Small intestine (tissue), 7 donors: ENCODE data around the gene HOMER2. TPM values are rescaled to one million over a fixed set of nuclear protein-coding genes. Genes with fewer than 3 reads are reported as not detected.
A peak's percentile ranks its signal among the peaks of the same experiment; 100 is the strongest.
"Not testable (repeated sequence)": the region's sequence is repeated elsewhere in the genome, so short reads cannot be mapped to it uniquely, and the experiment has no call there.

ENCODE experiments used
- DNase-seq, 2 donors: peaks; one replicate each; pipeline versions ENCODE4 v3.0.0 to v3.0.0-alpha.2; 2013
- FAIRE-seq: peaks from 2 replicates; lab custom pipeline; 2012; peaks lifted over from hg19 to GRCh38; lab: Jason Lieb, UNC
- H3K27ac ChIP-seq, 3 donors: one replicate each; pipeline ENCODE4 v1.5.1; 2013; ENCODE audit warnings: low read length in 2 of 3, mild to moderate bottlenecking in 2 of 3, control low read depth in 1 of 3, inconsistent platforms in 1 of 3, low read depth in 1 of 3, moderate library complexity in 1 of 3
- H3K27me3 ChIP-seq, 3 donors: one replicate each; pipeline ENCODE4 v1.6.1; 2013; ENCODE audit warnings: low read length in 3 of 3, inconsistent platforms in 1 of 3; ENCODE audit not compliant: control insufficient read depth in 3 of 3, insufficient read depth in 3 of 3
- H3K36me3 ChIP-seq, 3 donors: one replicate each; pipeline ENCODE4 v1.6.1; 2013; ENCODE audit warnings: low read length in 3 of 3, inconsistent platforms in 1 of 3, low read depth in 1 of 3, mild to moderate bottlenecking in 1 of 3, moderate library complexity in 1 of 3; ENCODE audit not compliant: control insufficient read depth in 3 of 3, insufficient read depth in 2 of 3
- H3K4me1 ChIP-seq, 3 donors: one replicate each; pipeline ENCODE4 v1.6.1; 2013; ENCODE audit warnings: low read length in 2 of 3, inconsistent platforms in 1 of 3, low read depth in 1 of 3, mild to moderate bottlenecking in 1 of 3, moderate library complexity in 1 of 3; ENCODE audit not compliant: control insufficient read depth in 3 of 3, insufficient read depth in 2 of 3
- H3K4me3 ChIP-seq, 3 donors: one replicate each; pipeline ENCODE4 v1.5.1; 2013; ENCODE audit warnings: low read length in 3 of 3, control low read depth in 1 of 3, inconsistent platforms in 1 of 3, low read depth in 1 of 3, mild to moderate bottlenecking in 1 of 3, moderate library complexity in 1 of 3
- H3K9me3 ChIP-seq, 2 donors: one replicate each; pipeline ENCODE4 v1.6.1; 2013; ENCODE audit warnings: low read depth in 1 of 2, low read length in 1 of 2; ENCODE audit not compliant: control insufficient read depth in 2 of 2, insufficient read depth in 1 of 2
- WGBS, 3 donors: extraction: QIAGEN DNeasy Blood & Tissue Kit; methylation state at CpG; one replicate each; pipeline ENCODE4 v1.1.7; 2013; 5-methylcytosine and 5-hydroxymethylcytosine counted together
- polyA plus RNA-seq, 4 donors: library from polyadenylated mRNA; stranded (reverse) in 3 of 4; unstranded in 1 of 4; fragments of 200-250 nt in 3 of 4; fragments of 120-200 nt in 1 of 4; gene quantifications; one replicate each; pipeline versions ENCODE4 v1.2.1 to v1.2.3, GENCODE V29; 2013
- donor health status: healthy with polysubstance abuse.
- donor health status: control.
- donor health status: control.
- donor health status: Bipolar disorder and iron deficiency.
- donor health status: healthy.

Gene HOMER2
- polyA plus RNA-seq, 4 donors, result 2.2 to 5.1 (median 2.6) TPM

- WGBS, 3 donors, result 72 to 83% (median 74%) methylated on average over 13 of the region's 13 CpGs
- no peaks in the 10 kb centered on the region for H3K27me3 ChIP-seq
- H3K36me3 ChIP-seq, result peaks cover 29 to 58% (median 38%) of the 10 kb centered on the region in 3 donors
- H3K9me3 ChIP-seq, result no peaks in the 10 kb centered on the region
- H3K27ac ChIP-seq, result no peak overlapping the region
- FAIRE-seq (no peak), DNase-seq (no peak)
- H3K4me1 ChIP-seq, result no peaks in the 10 kb centered on the region
- H3K4me3 ChIP-seq, result no peak overlapping the region
Measured at GRCh38 chr15:82832601-82833361, 119.7 kb downstream of the HOMER2 start.

GRCh38 chr15:82831894-82832600 is 120.5 kb downstream of the HOMER2 start:
- 90 to 94% (median 94%) methylated on average over 5 of the region's 5 CpGs for WGBS, 3 donors
- H3K36me3 ChIP-seq, result peaks cover 27 to 55% (median 38%) of the 10 kb centered on the region in 3 donors
- no peaks in the 10 kb centered on the region for H3K9me3 ChIP-seq
- no peaks in the 10 kb centered on the region for H3K4me1 ChIP-seq
- no peaks in the 10 kb centered on the region for H3K27me3 ChIP-seq
- FAIRE-seq, result no peak
- no peak overlapping the region for H3K27ac ChIP-seq
- no peak for DNase-seq
- no peak overlapping the region for H3K4me3 ChIP-seq

- H3K36me3 ChIP-seq, result peaks cover 25 to 48% (median 37%) of the 10 kb centered on the region in 3 donors
Measured at GRCh38 chr15:82830427-82831173, 121.9 kb downstream of the HOMER2 start.

DNA sequence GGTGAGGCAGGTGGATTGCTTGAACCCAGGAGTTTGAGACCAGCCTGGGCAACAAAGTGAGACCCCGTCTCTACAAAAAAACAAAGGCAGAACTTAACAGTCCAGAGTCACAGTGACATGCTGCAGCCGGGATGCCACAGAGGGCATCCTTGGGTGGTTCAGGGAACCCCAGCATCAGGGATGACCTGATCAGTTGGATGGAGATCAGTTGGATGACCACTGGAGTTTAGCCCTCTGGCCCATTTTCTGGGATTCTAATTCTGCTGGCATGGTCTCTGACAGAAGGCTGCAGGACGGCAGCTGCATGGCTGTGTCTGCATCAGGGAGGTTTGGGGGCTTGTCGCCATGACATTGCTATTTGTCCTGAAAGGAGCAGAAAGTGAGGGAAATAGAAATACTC is 123.3 kb downstream of the HOMER2 start:
- no peaks in the 10 kb centered on the region for H3K4me1 ChIP-seq
- H3K9me3 ChIP-seq, result no peaks in the 10 kb centered on the region
- FAIRE-seq (no peak), DNase-seq (no peak)
- H3K27ac ChIP-seq, result no peak overlapping the region
- WGBS, 3 donors, result 93 to 98% (median 97%) methylated on average over 4 of the region's 4 CpGs
- peaks cover 26 to 48% (median 36%) of the 10 kb centered on the region in 3 donors for H3K36me3 ChIP-seq
- no peak overlapping the region for H3K4me3 ChIP-seq
- no peaks in the 10 kb centered on the region for H3K27me3 ChIP-seq

More at GRCh38 chr15:82830427-82831173, 121.9 kb downstream of the HOMER2 start:
- WGBS, 3 donors, result 85 to 91% (median 91%) methylated on average over 18 of the region's 18 CpGs
- DNase-seq, result no peak
- H3K4me1 ChIP-seq, result no peaks in the 10 kb centered on the region
- FAIRE-seq, result no peak
- no peak overlapping the region for H3K27ac ChIP-seq
- H3K9me3 ChIP-seq, result no peaks in the 10 kb centered on the region
- H3K27me3 ChIP-seq, result no peaks in the 10 kb centered on the region
- no peak overlapping the region for H3K4me3 ChIP-seq

DNA sequence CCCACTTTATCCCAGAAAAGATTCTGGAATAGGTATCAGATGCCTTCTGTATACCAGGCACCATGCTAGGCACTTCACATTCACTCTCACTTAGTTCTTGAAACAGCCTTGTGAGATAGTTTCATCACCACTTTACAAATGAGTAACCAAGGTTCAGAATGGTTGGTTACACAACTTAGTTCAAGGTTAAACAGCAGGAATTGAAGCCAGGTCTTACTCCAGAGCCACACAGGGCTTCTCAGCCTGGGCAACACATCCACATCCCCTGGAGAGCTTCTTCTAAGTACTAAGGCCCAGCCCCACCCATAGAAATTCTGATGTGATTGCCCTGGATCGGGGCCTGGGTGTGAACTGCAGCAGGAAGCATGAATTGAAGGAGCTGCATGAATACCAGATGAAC is 124.4 kb downstream of the HOMER2 start:
- Histone ChIP-seq H3K36me3 (peaks cover 18 to 46% (median 33%) of the 10 kb centered on the region in 3 donors), H3K27ac (no peak overlapping the region), H3K27me3 (no peaks in the 10 kb centered on the region), H3K9me3 (no peaks in the 10 kb centered on the region), H3K4me1 (no peaks in the 10 kb centered on the region), H3K4me3 (no peak overlapping the region)
- DNase-seq, result no peak
- FAIRE-seq, result no peak
- WGBS, 3 donors, result 52 to 67% (median 63%) methylated on average over 1 of the region's 1 CpG

- no peaks in the 10 kb centered on the region for H3K27me3 ChIP-seq
- H3K4me1 ChIP-seq, result no peaks in the 10 kb centered on the region
- 92 to 95% (median 93%) methylated on average over 5 of the region's 5 CpGs for WGBS, 3 donors
- peaks cover 0 to 4% of the 10 kb centered on the region in 2 donors for H3K9me3 ChIP-seq
- FAIRE-seq (no peak), DNase-seq (no peak)
- no peak overlapping the region for H3K27ac ChIP-seq
- peaks cover 10 to 39% (median 13%) of the 10 kb centered on the region in 3 donors for H3K36me3 ChIP-seq
- H3K4me3 ChIP-seq, result no peak overlapping the region
Measured at GRCh38 chr15:82823049-82823448, 129.5 kb downstream of the HOMER2 start.

DNA sequence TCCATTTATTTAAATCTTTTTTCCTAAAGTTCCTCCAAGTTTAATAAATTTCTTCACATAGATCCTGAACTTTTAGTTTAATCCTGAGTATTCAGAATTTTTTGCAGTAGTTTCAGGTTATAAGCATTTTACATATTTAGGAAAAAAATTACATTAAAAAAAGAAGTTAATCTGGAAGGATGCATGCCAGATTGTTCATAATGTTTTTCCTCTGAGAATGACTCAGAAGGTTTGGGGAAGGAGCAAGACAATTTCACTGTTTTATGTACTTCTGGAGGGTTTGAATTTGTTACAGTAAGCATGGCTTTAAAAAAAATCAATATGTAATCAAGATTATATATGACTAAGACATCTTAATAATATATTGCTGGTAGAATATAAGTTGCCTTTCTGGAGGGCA is 130.7 kb downstream of the HOMER2 start:
- H3K9me3 ChIP-seq, DNase-seq, H3K4me1 ChIP-seq, H3K27me3 ChIP-seq, H3K4me3 ChIP-seq, H3K27ac ChIP-seq: not testable (repeated sequence)
- peaks cover 11 to 40% (median 12%) of the 10 kb centered on the region in 3 donors for H3K36me3 ChIP-seq
- FAIRE-seq, result peak; percentile 19

GRCh38 chr15:82821396-82821795 is 131.1 kb downstream of the HOMER2 start:
- peaks cover 12 to 39% (median 14%) of the 10 kb centered on the region in 3 donors for H3K36me3 ChIP-seq
- not testable (repeated sequence) for H3K9me3 ChIP-seq, FAIRE-seq, H3K4me1 ChIP-seq, H3K27me3 ChIP-seq, H3K27ac ChIP-seq, H3K4me3 ChIP-seq, DNase-seq
- WGBS, 3 donors, result 73 to 86% (median 80%) methylated on average over 3 of the region's 3 CpGs
